Chondrocyte (in vitro differentiated cells): Measurements from ENCODE around the gene DSCAML1. TPM values are rescaled to one million over a fixed set of nuclear protein-coding genes. Genes with fewer than 3 reads are reported as not detected.

Source experiments
- DNase-seq: peaks from one replicate; pipeline ENCODE4 v3.0.0; 2021; ENCODE audit warnings: mixed read lengths, low spot score
- H3K27ac Mint-ChIP-seq: one replicate; pipeline ENCODE4 v1.8.0; 2021; ENCODE audit warnings: mild to moderate bottlenecking, moderate library complexity, mixed read lengths; ENCODE audit not compliant: unreplicated experiment
- H3K27me3 Mint-ChIP-seq: 2 replicates; pipeline ENCODE4 v1.8.0; 2021; ENCODE audit warnings: low read depth, mixed read lengths
- H3K36me3 Mint-ChIP-seq: 2 replicates; pipeline ENCODE4 v1.8.0; 2021; ENCODE audit warnings: low read depth, mixed read lengths
- H3K4me1 Mint-ChIP-seq: 2 replicates; pipeline ENCODE4 v1.8.0; 2021; ENCODE audit warnings: low read depth, mild to moderate bottlenecking, mixed read lengths
- H3K4me3 Mint-ChIP-seq: one replicate; pipeline ENCODE4 v1.8.0; 2021; ENCODE audit warnings: mild to moderate bottlenecking, moderate library complexity, mixed read lengths; ENCODE audit not compliant: unreplicated experiment
- H3K9me3 Mint-ChIP-seq: 2 replicates; pipeline ENCODE4 v1.8.0; 2021; ENCODE audit warnings: low read depth, mixed read lengths
- total RNA-seq: library from RNA; stranded (reverse); gene quantifications from 3 replicates; pipeline ENCODE4 v1.2.1, GENCODE V29; 2021
- TF ChIP-seq, protein P1 (sequence below): fragments of 200-600 bp; sonication (generic); IDR thresholded peaks from 2 replicates; pipeline ENCODE4 v1.5.0; 2021; ENCODE audit warnings: antibody characterized with exemption, mild to moderate bottlenecking, moderate library complexity

DSCAML1 gene
- total RNA-seq, 1 donor from 2014 or later: not detected

DNA sequence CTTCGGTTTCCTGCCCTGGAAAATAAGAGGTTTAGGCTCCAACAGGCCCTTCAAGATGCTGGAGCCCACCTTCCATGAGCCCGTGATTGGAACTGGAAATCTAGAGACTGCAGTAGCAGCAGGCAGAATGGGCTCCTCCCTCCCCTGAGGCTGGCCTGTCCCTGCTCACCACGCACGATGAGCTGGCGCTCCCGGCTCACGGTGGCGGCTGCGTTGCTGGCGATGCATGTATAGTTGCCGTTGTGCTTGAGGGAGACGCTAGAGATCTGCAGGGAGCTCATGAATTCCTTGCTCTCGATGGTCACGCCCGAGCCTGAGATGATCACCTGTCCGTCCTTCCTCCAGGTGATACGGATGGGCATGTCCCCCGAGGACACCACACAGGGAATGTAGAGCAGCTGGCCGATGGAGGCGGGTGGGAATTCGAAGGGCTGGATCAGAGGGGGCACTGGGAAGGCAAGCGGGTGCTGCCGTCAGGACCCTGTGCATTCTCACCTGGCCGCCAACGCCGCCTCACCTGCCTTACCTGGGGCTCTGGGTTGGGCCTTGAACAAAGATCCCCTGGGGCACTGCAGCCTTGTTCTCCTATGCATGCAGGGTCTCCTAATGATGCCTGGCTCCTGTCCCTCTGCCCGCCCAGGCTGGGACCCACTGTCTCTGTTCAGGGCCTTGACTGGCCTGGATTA is 291.6 kb downstream of the DSCAML1 start:
- Mint-ChIP-seq H3K36me3 (no peaks in the 10 kb centered on the region), H3K9me3 (no peaks in the 10 kb centered on the region)
- TF ChIP-seq, protein P1, sequence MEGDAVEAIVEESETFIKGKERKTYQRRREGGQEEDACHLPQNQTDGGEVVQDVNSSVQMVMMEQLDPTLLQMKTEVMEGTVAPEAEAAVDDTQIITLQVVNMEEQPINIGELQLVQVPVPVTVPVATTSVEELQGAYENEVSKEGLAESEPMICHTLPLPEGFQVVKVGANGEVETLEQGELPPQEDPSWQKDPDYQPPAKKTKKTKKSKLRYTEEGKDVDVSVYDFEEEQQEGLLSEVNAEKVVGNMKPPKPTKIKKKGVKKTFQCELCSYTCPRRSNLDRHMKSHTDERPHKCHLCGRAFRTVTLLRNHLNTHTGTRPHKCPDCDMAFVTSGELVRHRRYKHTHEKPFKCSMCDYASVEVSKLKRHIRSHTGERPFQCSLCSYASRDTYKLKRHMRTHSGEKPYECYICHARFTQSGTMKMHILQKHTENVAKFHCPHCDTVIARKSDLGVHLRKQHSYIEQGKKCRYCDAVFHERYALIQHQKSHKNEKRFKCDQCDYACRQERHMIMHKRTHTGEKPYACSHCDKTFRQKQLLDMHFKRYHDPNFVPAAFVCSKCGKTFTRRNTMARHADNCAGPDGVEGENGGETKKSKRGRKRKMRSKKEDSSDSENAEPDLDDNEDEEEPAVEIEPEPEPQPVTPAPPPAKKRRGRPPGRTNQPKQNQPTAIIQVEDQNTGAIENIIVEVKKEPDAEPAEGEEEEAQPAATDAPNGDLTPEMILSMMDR: no peak

DNA sequence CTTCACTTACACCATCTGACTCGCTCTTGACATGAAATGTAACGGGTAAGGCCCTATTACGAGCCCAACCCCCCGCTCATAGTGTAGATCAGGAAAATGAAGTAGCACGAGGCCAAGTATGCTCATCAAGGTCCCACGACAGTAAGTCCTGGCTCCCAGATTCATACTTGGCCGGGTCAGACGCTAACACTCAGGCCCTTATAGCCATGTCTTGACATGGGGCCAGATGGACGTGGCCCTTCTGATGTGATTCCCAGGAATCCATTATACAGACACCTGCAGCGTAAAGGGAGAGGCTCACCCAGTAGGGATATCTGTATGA is 294.3 kb downstream of the DSCAML1 start:
- H3K9me3 Mint-ChIP-seq: no peaks in the 10 kb centered on the region
- TF ChIP-seq, protein P1: no peak
- DNase-seq: no peak
- H3K4me1 Mint-ChIP-seq: no peaks in the 10 kb centered on the region
- H3K4me3 Mint-ChIP-seq: no peak overlapping the region
- H3K27me3 Mint-ChIP-seq: peaks cover 31% of the 10 kb centered on the region
- H3K36me3 Mint-ChIP-seq: no peaks in the 10 kb centered on the region
- no peak overlapping the region for H3K27ac Mint-ChIP-seq

More for the DNA sequence above, 291.6 kb downstream of the DSCAML1 start:
- H3K4me1 Mint-ChIP-seq: no peaks in the 10 kb centered on the region
- no peak for DNase-seq
- H3K4me3 Mint-ChIP-seq: no peak overlapping the region
- peaks cover 41% of the 10 kb centered on the region for H3K27me3 Mint-ChIP-seq
- no peak overlapping the region for H3K27ac Mint-ChIP-seq

DNA sequence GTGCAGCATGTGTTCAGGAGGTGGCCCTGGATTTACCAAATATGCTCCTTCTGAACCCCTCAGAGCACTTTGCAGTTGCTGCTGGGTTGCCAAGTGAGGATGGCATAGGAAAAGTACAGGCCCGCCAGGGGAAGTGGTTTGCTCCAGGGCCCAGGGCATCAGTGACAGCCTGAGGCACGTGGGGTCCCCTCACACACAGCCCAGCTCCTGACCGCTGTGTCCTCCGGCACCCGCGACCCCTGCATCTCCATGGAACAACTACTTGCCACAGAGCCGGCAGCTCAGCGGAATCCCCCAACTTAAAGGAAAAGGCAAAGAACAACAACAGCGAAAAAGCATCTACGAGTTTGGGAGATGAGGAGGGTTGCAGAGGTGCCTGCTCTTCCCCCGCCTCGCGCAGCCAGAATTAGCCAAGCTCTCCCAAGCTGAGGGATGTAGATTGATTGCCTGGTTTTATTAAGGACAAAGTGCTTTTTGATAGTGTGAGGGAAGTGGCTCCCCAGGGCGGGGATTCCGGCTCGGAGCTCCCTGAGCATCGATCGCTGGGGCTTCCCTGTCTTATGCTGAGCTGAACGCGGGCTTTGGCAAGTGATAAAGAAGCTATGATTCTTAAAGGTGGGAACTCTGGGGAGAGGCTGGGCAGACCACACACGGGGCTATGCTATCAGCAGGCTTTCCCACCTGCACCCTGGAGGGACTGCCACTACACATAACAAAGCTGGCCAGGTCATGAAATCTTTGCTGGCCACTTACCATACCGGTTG is 294.8 kb downstream of the DSCAML1 start:
- TF ChIP-seq, protein P1: no peak
- Mint-ChIP-seq H3K27me3 (peaks cover 31% of the 10 kb centered on the region), H3K27ac (no peak overlapping the region), H3K4me1 (no peaks in the 10 kb centered on the region), H3K4me3 (no peak overlapping the region), H3K9me3 (no peaks in the 10 kb centered on the region), H3K36me3 (no peaks in the 10 kb centered on the region)
- DNase-seq: no peak

DNA sequence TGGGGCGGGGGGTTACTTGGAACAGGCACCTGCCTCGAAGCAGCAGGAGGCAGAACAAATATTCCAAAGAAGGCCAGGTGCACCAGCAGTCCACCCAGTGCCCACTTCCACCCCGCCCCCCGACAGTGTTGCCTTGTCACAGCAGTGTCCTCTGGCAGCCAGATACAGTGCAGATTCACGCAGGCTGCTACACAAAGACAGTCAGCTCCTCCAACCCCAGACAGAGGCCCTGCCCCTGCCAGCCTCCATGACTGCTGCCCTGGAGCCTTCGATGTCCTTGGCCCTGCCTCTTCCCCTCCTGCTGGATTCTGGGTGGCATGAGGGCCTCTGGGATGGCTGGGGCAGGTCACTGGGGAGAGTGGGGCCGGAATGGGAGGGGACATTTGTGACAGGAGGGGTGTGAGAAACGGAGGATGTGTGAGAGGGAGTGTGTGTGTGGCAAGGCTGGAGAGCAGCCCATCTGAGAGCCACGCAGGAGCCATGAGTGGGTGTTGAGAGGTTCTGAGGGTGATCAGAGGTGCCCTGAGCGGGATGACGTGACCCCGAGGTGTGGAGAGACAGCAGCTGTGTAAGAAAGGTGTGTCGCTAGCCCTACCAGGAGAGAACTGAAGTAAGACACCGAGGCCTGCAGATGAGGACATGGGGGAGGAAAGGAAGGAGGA is 295.6 kb downstream of the DSCAML1 start:
- DNase-seq: no peak
- Mint-ChIP-seq H3K4me3 (no peak overlapping the region), H3K27ac (no peak overlapping the region), H3K27me3 (peaks cover 37% of the 10 kb centered on the region), H3K4me1 (no peaks in the 10 kb centered on the region), H3K9me3 (no peaks in the 10 kb centered on the region), H3K36me3 (no peaks in the 10 kb centered on the region)
- TF ChIP-seq, protein P1: no peak

DNA sequence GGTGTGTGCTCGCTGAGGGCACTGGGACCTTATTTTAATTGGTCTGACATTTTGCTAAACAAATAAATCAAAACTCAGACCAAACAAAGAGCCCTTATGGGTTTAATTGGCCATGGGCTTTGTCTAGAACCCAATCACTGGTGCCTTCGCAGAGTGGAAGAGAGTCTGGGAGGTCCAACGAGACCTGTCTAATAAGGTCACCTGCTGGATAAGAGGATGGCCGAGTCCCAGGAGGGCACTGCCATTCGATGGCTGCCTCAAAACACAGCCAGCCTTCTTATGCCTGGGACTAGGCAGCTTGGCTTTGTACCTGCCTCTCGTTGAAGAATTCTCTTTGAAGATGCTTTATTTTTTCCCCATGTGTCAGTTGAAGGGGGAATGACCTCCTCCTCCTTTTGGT is 298.2 kb downstream of the DSCAML1 start:
- Mint-ChIP-seq H3K27me3 (peaks cover 47% of the 10 kb centered on the region), H3K4me3 (no peak overlapping the region), H3K9me3 (no peaks in the 10 kb centered on the region), H3K27ac (no peak overlapping the region), H3K36me3 (no peaks in the 10 kb centered on the region), H3K4me1 (no peaks in the 10 kb centered on the region)
- no peak for DNase-seq
- TF ChIP-seq, protein P1: no peak
